B cell (primary cell): Measurements from ENCODE around the gene SIX1. TPM values are rescaled to one million over a fixed set of nuclear protein-coding genes. Genes with fewer than 3 reads are reported as not detected.
A peak's percentile ranks its signal among the peaks of the same experiment; 100 is the strongest.

Source experiments
- ATAC-seq: fragments of 200-7000 bp; cut with Tn5 transposase; one replicate; pipeline ENCODE4 v1.10.0; 2021; ENCODE audit warnings: low read depth, mild to moderate bottlenecking, moderate number of reproducible peaks, moderate library complexity
- CTCF ChIA-PET: fragments of 350-600 bp; sonication (Branson Sonifier 250); formaldehyde crosslinking; loops from one replicate; lab custom pipeline; 2021; ENCODE audit warnings: antibody characterized with exemption, inconsistent platforms; lab: Charles Lee
- POLR2A ChIA-PET: fragments of 350-600 bp; sonication (Branson Sonifier 250); formaldehyde crosslinking; loops from one replicate; lab custom pipeline; 2021; ENCODE audit warnings: antibody characterized with exemption; lab: Charles Lee
- DNase-seq: peaks from one replicate; pipeline ENCODE4 v3.0.0; 2013
- H2AFZ ChIP-seq: 2 replicates; pipeline ENCODE4 v1.6.1; 2012; ENCODE audit warnings: mild to moderate bottlenecking, low read depth, low read length; ENCODE audit not compliant: insufficient read depth, poor library complexity, severe bottlenecking
- H3K27ac ChIP-seq, 2 donors: 1 replicate in 1 of 2; 2 replicates in 1 of 2; pipeline ENCODE4 v1.5.1; 2012 to 2013; ENCODE audit warnings: low read length in 2 of 2, mild to moderate bottlenecking in 2 of 2, moderate library complexity in 1 of 2
- H3K27me3 ChIP-seq, 4 experiments: fragments of 200-600 bp in 1 of 4; sonication (generic) in 1 of 4; replicated peaks in 1 of 4; 1 replicate in 2 of 4; 2 replicates in 2 of 4; pipeline versions ENCODE4 v1.6.1 to v1.7.0; 2013 to 2016; ENCODE audit warnings: low read length in 3 of 4, mild to moderate bottlenecking in 2 of 4, mixed read lengths in 1 of 4, moderate library complexity in 1 of 4; ENCODE audit not compliant: insufficient read depth in 4 of 4, control insufficient read depth in 3 of 4; ENCODE audit errors: control extremely low read depth in 1 of 4
- H3K36me3 ChIP-seq, 2 experiments: replicated peaks in 1 of 2; 1 replicate in 1 of 2; 2 replicates in 1 of 2; pipeline versions ENCODE4 v1.6.1 to v1.7.1; 2013; ENCODE audit warnings: low read length in 1 of 2; ENCODE audit not compliant: insufficient read depth in 2 of 2, control insufficient read depth in 1 of 2; ENCODE audit errors: control extremely low read depth in 1 of 2, extremely low read depth in 1 of 2
- H3K4me1 ChIP-seq, 2 donors: fragments of 200-600 bp in 1 of 2; sonication (generic) in 1 of 2; 1 replicate in 1 of 2; 2 replicates in 1 of 2; pipeline versions ENCODE4 v1.5.1 to v1.6.1; 2013 to 2017; ENCODE audit warnings: low read length in 2 of 2; ENCODE audit not compliant: control insufficient read depth in 2 of 2, insufficient read depth in 2 of 2
- H3K4me2 ChIP-seq: replicated peaks from 2 replicates; pipeline ENCODE3; 2012; ENCODE audit warnings: mild to moderate bottlenecking, low read depth, low read length; ENCODE audit not compliant: poor library complexity, severe bottlenecking
- H3K4me3 ChIP-seq, 5 experiments: fragments of 200-600 bp in 1 of 5; sonication (generic) in 1 of 5; 1 replicate in 3 of 5; 2 replicates in 2 of 5; pipeline versions ENCODE4 v1.5.1 to v1.7.0; 2011 to 2016; ENCODE audit warnings: low read length in 4 of 5, mild to moderate bottlenecking in 4 of 5, low read depth in 2 of 5, control low read depth in 1 of 5, moderate library complexity in 1 of 5; ENCODE audit not compliant: insufficient read depth in 1 of 5; ENCODE audit errors: control extremely low read depth in 1 of 5, extremely low read depth in 1 of 5
- H3K79me2 ChIP-seq: fragments of 200-600 bp; sonication (generic); one replicate; pipeline ENCODE4 v1.6.0; 2016; ENCODE audit warnings: low read length; ENCODE audit not compliant: control insufficient read depth, insufficient read depth
- H3K9ac ChIP-seq: fragments of 200-600 bp; sonication (generic); 2 replicates; pipeline ENCODE4 v1.6.1; 2017; ENCODE audit warnings: mild to moderate bottlenecking, low read length, moderate library complexity
- H3K9me3 ChIP-seq, 3 donors: one replicate each; pipeline versions ENCODE4 v1.6.1 to v1.7.1; 2013; ENCODE audit warnings: low read length in 2 of 3; ENCODE audit not compliant: control insufficient read depth in 2 of 3, insufficient read depth in 1 of 3; ENCODE audit errors: control extremely low read depth in 1 of 3
- H4K20me1 ChIP-seq: 2 replicates; pipeline ENCODE4 v1.6.0; 2012; ENCODE audit warnings: mild to moderate bottlenecking, low read length; ENCODE audit not compliant: insufficient read depth, control insufficient read depth, poor library complexity, severe bottlenecking
- H3K27ac Mint-ChIP-seq: one replicate; pipeline ENCODE4 v1.8.0; 2021; ENCODE audit warnings: mixed read lengths
- H3K27me3 Mint-ChIP-seq: one replicate; pipeline ENCODE4 v1.8.0; 2021; ENCODE audit warnings: mixed read lengths
- H3K4me1 Mint-ChIP-seq: one replicate; pipeline ENCODE4 v1.8.0; 2021; ENCODE audit warnings: mixed read lengths
- H3K4me3 Mint-ChIP-seq: one replicate; pipeline ENCODE4 v1.8.0; 2021; ENCODE audit warnings: mixed read lengths
- H3K9me3 Mint-ChIP-seq: one replicate; pipeline ENCODE4 v1.8.0; 2022; ENCODE audit warnings: mixed read lengths; ENCODE audit not compliant: insufficient read depth
- CTCF ChIP-seq: fragments of 200-600 bp; IDR thresholded peaks from one replicate; pipeline ENCODE4 v1.8.0; 2022; ENCODE audit warnings: antibody characterized with exemption, mild to moderate bottlenecking
- EZH2 ChIP-seq: IDR thresholded peaks from 2 replicates; pipeline ENCODE4 v1.6.1; 2012; ENCODE audit warnings: borderline replicate concordance, low read depth, mild to moderate bottlenecking, moderate library complexity, low read length; ENCODE audit not compliant: insufficient read depth, poor library complexity, severe bottlenecking
- WGBS: methylation state at CpG from one replicate; pipeline ENCODE4 v1.1.5; 2013; ENCODE audit warnings: missing lambda C conversion rate; ENCODE audit not compliant: insufficient coverage; 5-methylcytosine and 5-hydroxymethylcytosine counted together
- intact Hi-C: fragments of 100-400 bp; cut with micrococcal nuclease; formaldehyde crosslinking; loops from one replicate; pipeline ENCODE4 v1.10.0; 2022
- polyA plus RNA-seq: library from polyadenylated mRNA; depleted of rRNA; stranded (reverse); fragments of >200 nt; gene quantifications from 2 replicates; pipeline ENCODE4 v1.2.3, GENCODE V29; 2012
- total RNA-seq, 2 donors: library from RNA; stranded (reverse); fragments of 120-200 nt in 1 of 2; gene quantifications; 1 replicate in 1 of 2; 2 replicates in 1 of 2; pipeline versions ENCODE4 v1.2.3 to v1.2.4, GENCODE V29; 2013 to 2022

The SIX1 gene
- total and polyA plus RNA-seq, 2 donors (not counting 1 experiment from before 2014, with no cell fraction given): 0.12 to 0.16 TPM

GRCh38 chr14:60655119-60655897, 6.0 kb upstream of the SIX1 start:
- no peaks in the 10 kb centered on the region for H3K36me3 ChIP-seq
- peak overlapping the region; percentile 84 for H3K4me3 Mint-ChIP-seq
- peaks cover 37 to 45% of the 10 kb centered on the region in 2 donors for H3K4me1 ChIP-seq
- H3K4me2 ChIP-seq: peak overlapping the region; percentile 83
- TF ChIP-seq EZH2: no peak
- ChIA-PET CTCF (interaction anchor here (1.1 to 2.3 kb wide), 4 partner anchors 9 to 371 kb away, joined by 4 to 10 read pairs (median 6); no protein-coding TSS in a partner anchor), POLR2A (interaction anchor here (0.6 kb wide), 1 partner anchor 25 kb away, joined by 3 read pairs; no protein-coding TSS in a partner anchor)
- no peak for ATAC-seq
- H3K79me2 ChIP-seq: no peaks in the 10 kb centered on the region
- no peak overlapping the region for H3K27ac ChIP-seq
- WGBS: 15% methylated on average over 22 of the region's 29 CpGs
- intact Hi-C loops: loop anchor here (5.0 kb wide), 2 partner anchors 67 to 327 kb away; partner anchors contain the start of genes SIX4, SLC38A6 and TRMT5
- peaks cover 3 to 93% (median 77%) of the 10 kb centered on the region in 4 experiments for H3K27me3 ChIP-seq
- H3K27me3 Mint-ChIP-seq: peaks cover 82% of the 10 kb centered on the region
- H3K4me3 ChIP-seq: no peak overlapping the region
- H3K4me1 Mint-ChIP-seq: peaks cover 40% of the 10 kb centered on the region
- peaks cover 6% of the 10 kb centered on the region for H3K9me3 Mint-ChIP-seq
- no peak overlapping the region for H3K9ac ChIP-seq
- no peak overlapping the region for H2AFZ ChIP-seq
- H3K9me3 ChIP-seq: peaks cover 7 to 59% (median 39%) of the 10 kb centered on the region in 3 donors
- H4K20me1 ChIP-seq: no peaks in the 10 kb centered on the region
- peak; percentile 30 for DNase-seq
- H3K27ac Mint-ChIP-seq: peak overlapping the region; percentile 66

- Mint-ChIP-seq H3K4me3 (no peak overlapping the region), H3K4me1 (peaks cover 47% of the 10 kb centered on the region), H3K27ac (no peak overlapping the region), H3K27me3 (peaks cover 87% of the 10 kb centered on the region), H3K9me3 (peaks cover 6% of the 10 kb centered on the region)
- Histone ChIP-seq H3K79me2 (no peaks in the 10 kb centered on the region), H4K20me1 (no peaks in the 10 kb centered on the region), H3K36me3 (no peaks in the 10 kb centered on the region), H3K4me1 (peaks cover 41 to 52% of the 10 kb centered on the region in 2 donors), H3K9ac (no peak overlapping the region), H3K27me3 (peaks cover 3 to 96% (median 78%) of the 10 kb centered on the region in 4 experiments), H3K9me3 (peaks cover 5 to 66% (median 39%) of the 10 kb centered on the region in 3 donors), H3K27ac (no peak overlapping the region), H3K4me3 (no peak overlapping the region), H2AFZ (no peak overlapping the region), H3K4me2 (no peak overlapping the region)
- 0% methylated on average over 1 of the region's 3 CpGs for WGBS
- TF ChIP-seq EZH2 (no peak), CTCF (no peak)
- ChIA-PET CTCF (interaction anchor here (0.9 to 1.7 kb wide), 2 partner anchors 9 to 371 kb away, joined by 3 to 6 read pairs; no protein-coding TSS in a partner anchor), POLR2A (no interaction called here)
- intact Hi-C loops: loop anchor here (5.0 kb wide), 1 partner anchor 142 kb away; no protein-coding TSS in a partner anchor
- DNase-seq (peak; percentile 31), ATAC-seq (no peak)
Observed at GRCh38 chr14:60654334-60654821, 5.1 kb upstream of the SIX1 start.
